ENCODE results near the gene SSC5D.

Gene SSC5D

DNA sequence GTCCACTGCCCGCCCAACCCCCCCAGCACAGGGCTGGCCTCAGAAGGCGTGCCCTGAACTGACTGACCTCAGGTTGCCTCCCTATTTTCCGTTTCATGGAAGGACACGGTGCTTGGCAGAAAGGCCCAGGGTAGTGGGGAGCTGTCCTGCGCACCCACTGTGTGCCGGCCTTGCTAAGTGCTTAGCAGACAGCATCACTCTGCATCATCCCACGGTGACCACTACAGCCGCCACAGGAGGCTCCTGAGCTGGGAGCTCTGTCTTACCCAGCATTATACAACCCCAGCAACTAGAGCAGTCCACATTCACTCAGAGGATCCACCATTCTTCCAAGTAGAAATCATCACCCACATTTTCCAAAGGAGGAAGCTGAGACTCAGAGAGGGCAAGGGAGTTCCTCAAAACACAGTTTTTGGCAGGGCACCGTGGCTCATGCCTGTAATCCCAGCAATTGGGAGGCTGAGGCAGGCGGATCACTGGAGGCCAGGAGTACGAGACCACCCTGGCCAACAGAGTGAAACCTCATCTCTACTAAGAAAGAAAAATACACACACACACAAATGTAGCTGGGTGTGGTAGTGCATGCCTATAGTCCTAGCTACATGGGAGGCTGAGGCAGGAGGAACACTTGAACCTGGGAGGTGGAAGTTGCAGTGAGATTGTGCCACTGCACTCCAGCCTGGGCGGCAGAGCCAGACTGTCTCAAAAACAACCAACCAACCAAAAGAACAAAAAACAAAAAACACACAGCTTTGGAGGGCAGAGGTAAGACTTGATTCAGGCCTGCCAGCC is 47.1 kb downstream of the SSC5D start:
- no peak overlapping the region for H3K27ac ChIP-seq (ENCODE audit: insufficient read depth in 1 of 2, low read depth in 1 of 2, low read length in 2 of 2, poor library complexity in 1 of 2, severe bottlenecking in 2 of 2)
- POLR2A ChIA-PET, result no interaction called here
- CTCF ChIA-PET, result interaction anchor here (0.6 to 0.7 kb wide), 2 partner anchors 24 to 69 kb away, joined by 3 to 4 read pairs; no protein-coding TSS in a partner anchor
- H3K4me1 ChIP-seq (ENCODE audit: control extremely low read depth in 1 of 4, control insufficient read depth in 4 of 4, insufficient read depth in 4 of 4, low read length in 3 of 4), result no peaks in the 10 kb centered on the region
- no peak overlapping the region for H3K4me3 ChIP-seq (ENCODE audit: control insufficient read depth in 1 of 7, extremely low read depth in 1 of 7, insufficient read depth in 4 of 7, low read depth in 2 of 7, low read length in 6 of 7)
- H3K9me3 ChIP-seq (ENCODE audit: control extremely low read depth in 1 of 5, control insufficient read depth in 4 of 5, insufficient read depth in 2 of 5, low read depth in 1 of 5, low read length in 4 of 5), result no peaks in the 10 kb centered on the region
- no peak for DNase-seq
- no peaks in the 10 kb centered on the region for H3K27me3 ChIP-seq (replicated peaks in 2 of 5; ENCODE audit: control insufficient read depth in 4 of 5, insufficient read depth in 5 of 5, low read length in 4 of 5)
- 85% methylated on average over 7 of the region's 12 CpGs for WGBS (ENCODE audit: insufficient coverage)
- H3K36me3 ChIP-seq (ENCODE audit: control insufficient read depth in 4 of 4, insufficient read depth in 4 of 4, low read length in 3 of 4), result no peaks in the 10 kb centered on the region

DNA sequence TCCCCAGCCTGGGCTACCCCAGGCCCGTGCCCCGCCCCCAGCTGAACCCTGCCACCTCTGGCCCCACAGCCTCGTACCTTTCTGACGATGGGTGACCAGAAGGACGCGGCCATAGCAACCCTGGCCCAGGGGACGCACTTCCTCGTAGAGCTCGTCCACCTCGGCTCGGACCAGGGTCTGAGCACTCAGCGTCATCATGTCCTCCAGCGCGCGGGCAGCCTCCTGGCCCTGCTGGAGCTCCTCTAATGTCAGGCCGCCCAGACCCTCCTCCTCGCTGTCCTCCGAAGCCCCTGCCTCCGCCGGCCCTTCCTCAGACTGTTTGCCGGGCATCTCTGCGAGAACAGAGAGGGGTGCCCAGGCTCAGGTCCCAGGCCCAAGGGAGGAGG is 47.7 kb downstream of the SSC5D start:
- POLR2A ChIA-PET, result no interaction called here
- Histone ChIP-seq H3K4me3 (ENCODE audit: control insufficient read depth in 1 of 7, extremely low read depth in 1 of 7, insufficient read depth in 4 of 7, low read depth in 2 of 7, low read length in 6 of 7) (no peak overlapping the region), H3K36me3 (ENCODE audit: control insufficient read depth in 4 of 4, insufficient read depth in 4 of 4, low read length in 3 of 4) (no peaks in the 10 kb centered on the region), H3K9me3 (ENCODE audit: control extremely low read depth in 1 of 5, control insufficient read depth in 4 of 5, insufficient read depth in 2 of 5, low read depth in 1 of 5, low read length in 4 of 5) (no peaks in the 10 kb centered on the region), H3K27ac (ENCODE audit: insufficient read depth in 1 of 2, low read depth in 1 of 2, low read length in 2 of 2, poor library complexity in 1 of 2, severe bottlenecking in 2 of 2) (no peak overlapping the region), H3K4me1 (ENCODE audit: control extremely low read depth in 1 of 4, control insufficient read depth in 4 of 4, insufficient read depth in 4 of 4, low read length in 3 of 4) (no peaks in the 10 kb centered on the region), H3K27me3 (replicated peaks in 2 of 5; ENCODE audit: control insufficient read depth in 4 of 5, insufficient read depth in 5 of 5, low read length in 4 of 5) (no peaks in the 10 kb centered on the region)
- CTCF ChIA-PET, result interaction anchor here (0.6 to 1.0 kb wide), 2 partner anchors 69 to 95 kb away, joined by 4 to 5 read pairs; no protein-coding TSS in a partner anchor
- DNase-seq, result no peak
- 97% methylated on average over 18 of the region's 22 CpGs for WGBS (ENCODE audit: insufficient coverage)

DNA sequence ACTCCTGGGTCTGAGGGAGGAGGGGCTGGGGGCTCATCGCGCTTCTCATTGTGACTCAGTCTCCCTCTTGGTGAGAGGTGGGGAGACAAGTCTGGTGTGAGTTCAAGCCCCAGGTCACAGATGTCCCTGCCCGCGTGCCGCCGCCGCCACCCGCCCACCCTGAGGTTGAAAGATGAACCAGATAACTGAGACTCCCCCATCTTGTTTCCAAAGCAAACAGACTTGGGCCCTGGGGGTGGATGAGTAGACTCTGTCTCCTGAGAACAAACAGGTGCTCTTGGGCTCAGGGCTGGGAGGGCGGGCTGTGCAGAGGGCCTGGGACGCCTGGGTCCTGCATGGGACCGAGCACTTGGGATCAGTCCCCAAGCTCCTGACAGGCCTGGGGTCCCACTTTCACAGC is 48.1 kb downstream of the SSC5D start:
- WGBS (ENCODE audit: insufficient coverage), result 100% methylated on average over 1 of the region's 11 CpGs
- no peak for DNase-seq
- ChIA-PET CTCF (interaction anchor here (1.0 kb wide), 1 partner anchor 95 kb away, joined by 5 read pairs; no protein-coding TSS in a partner anchor), POLR2A (no interaction called here)
- no peaks in the 10 kb centered on the region for H3K27me3 ChIP-seq (replicated peaks in 2 of 5; ENCODE audit: control insufficient read depth in 4 of 5, insufficient read depth in 5 of 5, low read length in 4 of 5)
- no peaks in the 10 kb centered on the region for H3K4me1 ChIP-seq (ENCODE audit: control extremely low read depth in 1 of 4, control insufficient read depth in 4 of 4, insufficient read depth in 4 of 4, low read length in 3 of 4)
- no peak overlapping the region for H3K4me3 ChIP-seq (ENCODE audit: control insufficient read depth in 1 of 7, extremely low read depth in 1 of 7, insufficient read depth in 4 of 7, low read depth in 2 of 7, low read length in 6 of 7)
- no peaks in the 10 kb centered on the region for H3K9me3 ChIP-seq (ENCODE audit: control extremely low read depth in 1 of 5, control insufficient read depth in 4 of 5, insufficient read depth in 2 of 5, low read depth in 1 of 5, low read length in 4 of 5)
- no peak overlapping the region for H3K27ac ChIP-seq (ENCODE audit: insufficient read depth in 1 of 2, low read depth in 1 of 2, low read length in 2 of 2, poor library complexity in 1 of 2, severe bottlenecking in 2 of 2)
- H3K36me3 ChIP-seq (ENCODE audit: control insufficient read depth in 4 of 4, insufficient read depth in 4 of 4, low read length in 3 of 4), result no peaks in the 10 kb centered on the region

DNA sequence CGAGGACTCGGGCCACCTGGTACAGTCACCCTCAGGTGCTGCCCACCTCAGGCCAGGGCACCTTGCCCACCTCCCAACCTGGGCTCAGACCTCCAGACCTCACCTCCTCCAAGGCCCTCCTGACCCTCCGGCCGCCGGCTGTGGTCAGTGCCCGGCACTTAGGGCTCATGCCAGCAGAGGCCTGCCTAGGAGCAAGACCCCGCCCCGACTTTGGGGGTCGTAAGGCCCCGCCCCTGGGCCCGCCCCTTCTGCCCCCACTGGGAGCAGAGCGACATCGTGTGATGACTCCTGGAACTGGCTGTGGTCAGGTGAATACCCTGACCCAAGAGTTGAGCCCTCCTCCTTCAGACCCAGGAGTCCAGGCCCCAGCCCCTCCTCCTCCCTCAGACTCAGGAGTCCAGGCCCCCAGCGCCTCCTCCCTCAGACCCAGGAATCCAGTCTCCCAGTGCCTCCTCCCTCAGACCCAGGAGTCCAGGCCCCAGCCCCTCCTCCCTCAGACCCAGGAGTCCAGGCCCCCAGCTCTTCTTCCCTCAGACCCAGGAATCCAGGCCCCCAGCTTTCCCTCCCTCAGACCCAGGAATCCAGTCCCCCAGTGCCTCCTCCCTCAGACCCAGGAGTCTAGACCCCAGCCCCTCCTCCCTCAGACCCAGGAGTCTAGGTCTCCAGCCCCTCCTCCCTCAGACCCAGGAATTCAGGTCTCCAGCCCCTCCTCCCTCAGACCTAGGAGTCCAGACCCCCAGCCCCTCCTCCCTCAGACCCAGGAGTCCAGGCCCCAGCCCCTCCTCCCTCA is 48.9 kb downstream of the SSC5D start, which contains the start of gene SBK2:
TSS of gene SBK2 (minus strand) at position 183 of the 790 bp plus-strand sequence. CDS start 839 bp downstream, outside the sequence.
- H3K27me3 ChIP-seq (replicated peaks in 2 of 5; ENCODE audit: control insufficient read depth in 4 of 5, insufficient read depth in 5 of 5, low read length in 4 of 5), result no peaks in the 10 kb centered on the region
- H3K36me3 ChIP-seq (ENCODE audit: control insufficient read depth in 4 of 4, insufficient read depth in 4 of 4, low read length in 3 of 4), result no peaks in the 10 kb centered on the region
- no peaks in the 10 kb centered on the region for H3K9me3 ChIP-seq (ENCODE audit: control extremely low read depth in 1 of 5, control insufficient read depth in 4 of 5, insufficient read depth in 2 of 5, low read depth in 1 of 5, low read length in 4 of 5)
- ChIA-PET POLR2A (no interaction called here), CTCF (interaction anchor here (1.0 kb wide), 1 partner anchor 94 kb away, joined by 5 read pairs; no protein-coding TSS in a partner anchor)
- H3K4me3 ChIP-seq (ENCODE audit: control insufficient read depth in 1 of 7, extremely low read depth in 1 of 7, insufficient read depth in 4 of 7, low read depth in 2 of 7, low read length in 6 of 7), result no peak within 1 kb of the TSS
- H3K27ac ChIP-seq (ENCODE audit: insufficient read depth in 1 of 2, low read depth in 1 of 2, low read length in 2 of 2, poor library complexity in 1 of 2, severe bottlenecking in 2 of 2), result no peak within 1 kb of the TSS
- DNase-seq, result peak; percentile 20 to 47 (median 46)
- 48% methylated on average over 6 of the region's 14 CpGs for WGBS (ENCODE audit: insufficient coverage)
- H3K4me1 ChIP-seq (ENCODE audit: control extremely low read depth in 1 of 4, control insufficient read depth in 4 of 4, insufficient read depth in 4 of 4, low read length in 3 of 4), result no peaks in the 10 kb centered on the region

DNA sequence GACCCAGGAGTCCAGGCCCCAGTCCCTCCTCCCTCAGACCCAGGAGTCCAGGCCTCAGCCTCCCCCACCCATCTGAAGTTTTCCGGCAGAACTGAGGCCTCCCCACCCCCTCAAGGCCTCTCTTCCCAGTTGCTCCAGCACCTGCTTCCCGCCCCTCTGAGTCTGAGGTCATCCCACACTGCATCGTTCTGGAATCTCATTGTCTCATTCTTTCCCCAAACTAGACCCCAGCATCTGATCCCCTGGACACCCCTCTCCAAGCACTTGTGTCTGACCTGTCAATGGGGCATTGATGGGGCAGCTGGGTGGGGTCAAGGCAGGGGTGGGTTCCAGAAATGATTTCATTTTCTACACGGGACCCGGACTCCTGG is 49.5 kb downstream of the SSC5D start:
- no peaks in the 10 kb centered on the region for H3K9me3 ChIP-seq (ENCODE audit: control extremely low read depth in 1 of 5, control insufficient read depth in 4 of 5, insufficient read depth in 2 of 5, low read depth in 1 of 5, low read length in 4 of 5)
- no peaks in the 10 kb centered on the region for H3K27me3 ChIP-seq (replicated peaks in 2 of 5; ENCODE audit: control insufficient read depth in 4 of 5, insufficient read depth in 5 of 5, low read length in 4 of 5)
- no peak overlapping the region for H3K4me3 ChIP-seq (ENCODE audit: control insufficient read depth in 1 of 7, extremely low read depth in 1 of 7, insufficient read depth in 4 of 7, low read depth in 2 of 7, low read length in 6 of 7)
- ChIA-PET CTCF (no interaction called here), POLR2A (no interaction called here)
- no peaks in the 10 kb centered on the region for H3K4me1 ChIP-seq (ENCODE audit: control extremely low read depth in 1 of 4, control insufficient read depth in 4 of 4, insufficient read depth in 4 of 4, low read length in 3 of 4)
- 88% methylated on average over 3 of the region's 5 CpGs for WGBS (ENCODE audit: insufficient coverage)
- no peak for DNase-seq
- no peak overlapping the region for H3K27ac ChIP-seq (ENCODE audit: insufficient read depth in 1 of 2, low read depth in 1 of 2, low read length in 2 of 2, poor library complexity in 1 of 2, severe bottlenecking in 2 of 2)
- no peaks in the 10 kb centered on the region for H3K36me3 ChIP-seq (ENCODE audit: control insufficient read depth in 4 of 4, insufficient read depth in 4 of 4, low read length in 3 of 4)

DNA sequence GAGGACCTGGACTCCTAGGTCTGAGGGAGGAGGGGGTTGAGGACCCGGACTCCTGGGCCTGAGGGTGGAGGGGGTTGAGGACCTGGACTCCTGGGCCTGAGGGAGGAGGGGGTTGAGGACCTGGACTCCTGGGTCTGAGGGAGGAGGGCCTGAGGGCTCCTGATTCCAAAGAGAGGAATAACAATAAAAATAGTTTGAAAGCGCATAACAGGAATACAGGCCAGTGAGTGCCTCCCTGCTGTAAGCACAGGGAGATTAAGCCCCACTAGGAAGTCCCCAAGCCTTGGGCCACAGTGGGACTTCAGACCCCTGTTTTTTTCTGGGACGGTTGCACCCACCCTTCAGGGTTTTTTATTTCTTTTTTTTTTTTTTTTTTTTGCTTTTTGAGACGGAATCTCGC is 49.9 kb downstream of the SSC5D start:
- Histone ChIP-seq H3K9me3 (ENCODE audit: control extremely low read depth in 1 of 5, control insufficient read depth in 4 of 5, insufficient read depth in 2 of 5, low read depth in 1 of 5, low read length in 4 of 5) (no peaks in the 10 kb centered on the region), H3K4me3 (ENCODE audit: control insufficient read depth in 1 of 7, extremely low read depth in 1 of 7, insufficient read depth in 4 of 7, low read depth in 2 of 7, low read length in 6 of 7) (no peak overlapping the region), H3K36me3 (ENCODE audit: control insufficient read depth in 4 of 4, insufficient read depth in 4 of 4, low read length in 3 of 4) (no peaks in the 10 kb centered on the region), H3K27me3 (replicated peaks in 2 of 5; ENCODE audit: control insufficient read depth in 4 of 5, insufficient read depth in 5 of 5, low read length in 4 of 5) (no peaks in the 10 kb centered on the region), H3K4me1 (ENCODE audit: control extremely low read depth in 1 of 4, control insufficient read depth in 4 of 4, insufficient read depth in 4 of 4, low read length in 3 of 4) (no peaks in the 10 kb centered on the region), H3K27ac (ENCODE audit: insufficient read depth in 1 of 2, low read depth in 1 of 2, low read length in 2 of 2, poor library complexity in 1 of 2, severe bottlenecking in 2 of 2) (no peak overlapping the region)
- 94% methylated on average over 3 of the region's 5 CpGs for WGBS (ENCODE audit: insufficient coverage)
- CTCF ChIA-PET, result no interaction called here
- DNase-seq, result no peak
- POLR2A ChIA-PET, result no interaction called here
